ENCODE measurements around the gene WDR74. TPM values are rescaled to one million over a fixed set of nuclear protein-coding genes. Genes with fewer than 3 reads are reported as not detected.
A peak's percentile ranks its signal among the peaks of the same experiment; 100 is the strongest.

WDR74 gene
- total and polyA plus RNA-seq, 9 of the 15 experiments (the other 6 are each of a cell fraction or from before 2014, with no cell fraction given): 32.7 to 210 (median 114) TPM

DNA sequence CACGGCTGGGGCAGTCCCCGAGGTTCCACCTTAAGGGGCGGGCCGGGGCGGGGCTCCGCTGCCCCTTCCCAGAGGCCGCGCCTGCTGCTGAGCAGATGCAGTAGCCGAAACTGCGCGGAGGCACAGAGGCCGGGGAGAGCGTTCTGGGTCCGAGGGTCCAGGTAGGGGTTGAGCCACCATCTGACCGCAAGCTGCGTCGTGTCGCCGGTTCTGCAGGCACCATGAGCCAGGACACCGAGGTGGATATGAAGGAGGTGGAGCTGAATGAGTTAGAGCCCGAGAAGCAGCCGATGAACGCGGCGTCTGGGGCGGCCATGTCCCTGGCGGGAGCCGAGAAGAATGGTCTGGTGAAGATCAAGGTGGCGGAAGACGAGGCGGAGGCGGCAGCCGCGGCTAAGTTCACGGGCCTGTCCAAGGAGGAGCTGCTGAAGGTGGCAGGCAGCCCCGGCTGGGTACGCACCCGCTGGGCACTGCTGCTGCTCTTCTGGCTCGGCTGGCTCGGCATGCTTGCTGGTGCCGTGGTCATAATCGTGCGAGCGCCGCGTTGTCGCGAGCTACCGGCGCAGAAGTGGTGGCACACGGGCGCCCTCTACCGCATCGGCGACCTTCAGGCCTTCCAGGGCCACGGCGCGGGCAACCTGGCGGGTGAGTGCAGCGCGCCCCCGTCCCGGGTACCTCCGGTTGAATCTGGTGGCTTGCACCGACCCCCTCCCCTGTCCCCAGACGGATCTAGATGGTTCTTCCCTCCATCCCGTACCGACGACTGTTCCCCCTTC is 41.6 kb upstream of the WDR74 start, which contains the start of gene SLC3A2 (continued):
- TF ChIP-seq, protein P1, sequence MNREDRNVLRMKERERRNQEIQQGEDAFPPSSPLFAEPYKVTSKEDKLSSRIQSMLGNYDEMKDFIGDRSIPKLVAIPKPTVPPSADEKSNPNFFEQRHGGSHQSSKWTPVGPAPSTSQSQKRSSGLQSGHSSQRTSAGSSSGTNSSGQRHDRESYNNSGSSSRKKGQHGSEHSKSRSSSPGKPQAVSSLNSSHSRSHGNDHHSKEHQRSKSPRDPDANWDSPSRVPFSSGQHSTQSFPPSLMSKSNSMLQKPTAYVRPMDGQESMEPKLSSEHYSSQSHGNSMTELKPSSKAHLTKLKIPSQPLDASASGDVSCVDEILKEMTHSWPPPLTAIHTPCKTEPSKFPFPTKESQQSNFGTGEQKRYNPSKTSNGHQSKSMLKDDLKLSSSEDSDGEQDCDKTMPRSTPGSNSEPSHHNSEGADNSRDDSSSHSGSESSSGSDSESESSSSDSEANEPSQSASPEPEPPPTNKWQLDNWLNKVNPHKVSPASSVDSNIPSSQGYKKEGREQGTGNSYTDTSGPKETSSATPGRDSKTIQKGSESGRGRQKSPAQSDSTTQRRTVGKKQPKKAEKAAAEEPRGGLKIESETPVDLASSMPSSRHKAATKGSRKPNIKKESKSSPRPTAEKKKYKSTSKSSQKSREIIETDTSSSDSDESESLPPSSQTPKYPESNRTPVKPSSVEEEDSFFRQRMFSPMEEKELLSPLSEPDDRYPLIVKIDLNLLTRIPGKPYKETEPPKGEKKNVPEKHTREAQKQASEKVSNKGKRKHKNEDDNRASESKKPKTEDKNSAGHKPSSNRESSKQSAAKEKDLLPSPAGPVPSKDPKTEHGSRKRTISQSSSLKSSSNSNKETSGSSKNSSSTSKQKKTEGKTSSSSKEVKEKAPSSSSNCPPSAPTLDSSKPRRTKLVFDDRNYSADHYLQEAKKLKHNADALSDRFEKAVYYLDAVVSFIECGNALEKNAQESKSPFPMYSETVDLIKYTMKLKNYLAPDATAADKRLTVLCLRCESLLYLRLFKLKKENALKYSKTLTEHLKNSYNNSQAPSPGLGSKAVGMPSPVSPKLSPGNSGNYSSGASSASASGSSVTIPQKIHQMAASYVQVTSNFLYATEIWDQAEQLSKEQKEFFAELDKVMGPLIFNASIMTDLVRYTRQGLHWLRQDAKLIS (CRISPR knock-in tag; IDR thresholded peaks at IDR 0.05): peak; percentile 93; the same call in 1 of the 2 replicates
- TF ChIP-seq ZNF644 (tag; IDR thresholded peaks at IDR 0.05; ENCODE audit: low read depth) (peak; percentile 11; the same call in 1 of the 2 replicates), TBL1XR1 (IDR thresholded peaks at IDR 0.05; ENCODE audit: low read length in 2 of 2) (no peak), SMARCA5 (IDR thresholded peaks at IDR 0.05) (peak; percentile 69; the same call in 1 of the 2 replicates), STAG1 (CRISPR knock-in tag; IDR thresholded peaks at IDR 0.05; ENCODE audit: borderline replicate concordance) (peak; percentile 50), ZNF766 (CRISPR knock-in tag; conservative IDR thresholded peaks at IDR 0.05) (0 out of 2 replicates have a peak, but pooled peaks have one; percentile 0), CBFA2T2 (conservative IDR thresholded peaks at IDR 0.05) (no peak), SRSF3 (IDR thresholded peaks at IDR 0.05; ENCODE audit: insufficient read depth, low read length) (peak; percentile 71; the same call in 1 of the 2 replicates), YBX1 (IDR thresholded peaks at IDR 0.05) (no peak), ZNF143 (CRISPR knock-in tag; IDR thresholded peaks at IDR 0.05) (peak; percentile 62; the same call in 1 of the 2 replicates), ZNF253 (CRISPR knock-in tag; conservative IDR thresholded peaks at IDR 0.05) (0 out of 2 replicates have a peak, but pooled peaks have one; percentile 51), TAF15 (IDR thresholded peaks at IDR 0.05; ENCODE audit: low read depth, low read length) (no peak), ZNF586 (CRISPR knock-in tag; conservative IDR thresholded peaks at IDR 0.05) (no peak)
- TF ChIP-seq, protein P2, sequence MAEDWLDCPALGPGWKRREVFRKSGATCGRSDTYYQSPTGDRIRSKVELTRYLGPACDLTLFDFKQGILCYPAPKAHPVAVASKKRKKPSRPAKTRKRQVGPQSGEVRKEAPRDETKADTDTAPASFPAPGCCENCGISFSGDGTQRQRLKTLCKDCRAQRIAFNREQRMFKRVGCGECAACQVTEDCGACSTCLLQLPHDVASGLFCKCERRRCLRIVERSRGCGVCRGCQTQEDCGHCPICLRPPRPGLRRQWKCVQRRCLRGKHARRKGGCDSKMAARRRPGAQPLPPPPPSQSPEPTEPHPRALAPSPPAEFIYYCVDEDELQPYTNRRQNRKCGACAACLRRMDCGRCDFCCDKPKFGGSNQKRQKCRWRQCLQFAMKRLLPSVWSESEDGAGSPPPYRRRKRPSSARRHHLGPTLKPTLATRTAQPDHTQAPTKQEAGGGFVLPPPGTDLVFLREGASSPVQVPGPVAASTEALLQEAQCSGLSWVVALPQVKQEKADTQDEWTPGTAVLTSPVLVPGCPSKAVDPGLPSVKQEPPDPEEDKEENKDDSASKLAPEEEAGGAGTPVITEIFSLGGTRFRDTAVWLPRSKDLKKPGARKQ (CRISPR knock-in tag; IDR thresholded peaks at IDR 0.05): no peak
- TF ChIP-seq, protein P3, sequence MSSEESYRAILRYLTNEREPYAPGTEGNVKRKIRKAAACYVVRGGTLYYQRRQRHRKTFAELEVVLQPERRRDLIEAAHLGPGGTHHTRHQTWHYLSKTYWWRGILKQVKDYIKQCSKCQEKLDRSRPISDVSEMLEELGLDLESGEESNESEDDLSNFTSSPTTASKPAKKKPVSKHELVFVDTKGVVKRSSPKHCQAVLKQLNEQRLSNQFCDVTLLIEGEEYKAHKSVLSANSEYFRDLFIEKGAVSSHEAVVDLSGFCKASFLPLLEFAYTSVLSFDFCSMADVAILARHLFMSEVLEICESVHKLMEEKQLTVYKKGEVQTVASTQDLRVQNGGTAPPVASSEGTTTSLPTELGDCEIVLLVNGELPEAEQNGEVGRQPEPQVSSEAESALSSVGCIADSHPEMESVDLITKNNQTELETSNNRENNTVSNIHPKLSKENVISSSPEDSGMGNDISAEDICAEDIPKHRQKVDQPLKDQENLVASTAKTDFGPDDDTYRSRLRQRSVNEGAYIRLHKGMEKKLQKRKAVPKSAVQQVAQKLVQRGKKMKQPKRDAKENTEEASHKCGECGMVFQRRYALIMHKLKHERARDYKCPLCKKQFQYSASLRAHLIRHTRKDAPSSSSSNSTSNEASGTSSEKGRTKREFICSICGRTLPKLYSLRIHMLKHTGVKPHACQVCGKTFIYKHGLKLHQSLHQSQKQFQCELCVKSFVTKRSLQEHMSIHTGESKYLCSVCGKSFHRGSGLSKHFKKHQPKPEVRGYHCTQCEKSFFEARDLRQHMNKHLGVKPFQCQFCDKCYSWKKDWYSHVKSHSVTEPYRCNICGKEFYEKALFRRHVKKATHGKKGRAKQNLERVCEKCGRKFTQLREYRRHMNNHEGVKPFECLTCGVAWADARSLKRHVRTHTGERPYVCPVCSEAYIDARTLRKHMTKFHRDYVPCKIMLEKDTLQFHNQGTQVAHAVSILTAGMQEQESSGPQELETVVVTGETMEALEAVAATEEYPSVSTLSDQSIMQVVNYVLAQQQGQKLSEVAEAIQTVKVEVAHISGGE (CRISPR knock-in tag; IDR thresholded peaks at IDR 0.05): peak in 1 of 3 experiments; percentile 63; a peak in 1 of 6 replicates

Data from K562 (cell line).